Sigmoid colon (tissue), 7 donors: ENCODE data around the gene FMNL3. TPM values are rescaled to one million over a fixed set of nuclear protein-coding genes. Genes with fewer than 3 reads are reported as not detected.

Experiments
- DNase-seq: peaks from one replicate; pipeline ENCODE4 v3.0.0-alpha.2; 2019
- H3K27ac ChIP-seq, 4 donors: fragments of 200-600 bp; sonication (generic); one replicate each; pipeline ENCODE4 v1.5.1; 2016 to 2019; ENCODE audit warnings: mild to moderate bottlenecking in 1 of 4
- H3K27me3 ChIP-seq, 3 donors: fragments of 200-600 bp; sonication (generic); one replicate each; pipeline ENCODE4 v1.5.1; 2019; ENCODE audit warnings: mild to moderate bottlenecking in 1 of 3
- H3K36me3 ChIP-seq, 4 donors: fragments of 200-600 bp; sonication (generic); one replicate each; pipeline ENCODE4 v1.5.1; 2016 to 2019
- H3K4me1 ChIP-seq, 4 donors: fragments of 200-600 bp; sonication (generic); one replicate each; pipeline ENCODE4 v1.5.1; 2017 to 2019
- H3K4me3 ChIP-seq, 4 donors: fragments of 200-600 bp; sonication (generic); one replicate each; pipeline ENCODE4 v1.5.1; 2017 to 2019; ENCODE audit warnings: mild to moderate bottlenecking in 2 of 4, moderate library complexity in 1 of 4
- H3K9me3 ChIP-seq, 4 donors: fragments of 200-600 bp in 3 of 4; sonication (generic) in 3 of 4; one replicate each; pipeline versions ENCODE4 v1.5.1 to v1.6.1; 2013 to 2019
- EP300 ChIP-seq, 4 donors: sonication (generic); formaldehyde crosslinking; IDR thresholded peaks; one replicate each; pipeline ENCODE4 v1.6.1; 2017; ENCODE audit warnings: antibody characterized with exemption in 4 of 4
- POLR2A ChIP-seq, 2 donors: fragments of 450-650 bp; IDR thresholded peaks; one replicate each; pipeline ENCODE4 v1.6.1; 2016; ENCODE audit warnings: antibody characterized with exemption in 2 of 2, mild to moderate bottlenecking in 2 of 2, moderate library complexity in 2 of 2
- POLR2AphosphoS5 ChIP-seq, 4 donors: sonication (generic); formaldehyde crosslinking; IDR thresholded peaks; one replicate each; pipeline ENCODE4 v1.6.1; 2017; ENCODE audit warnings: antibody characterized with exemption in 4 of 4
- WGBS, 2 donors: extraction: QIAGEN DNeasy Blood & Tissue Kit; methylation state at CpG; one replicate each; pipeline ENCODE4 v1.1.7; 2013; 5-methylcytosine and 5-hydroxymethylcytosine counted together
- intact Hi-C: fragments of 100-400 bp; cut with DNase I; formaldehyde crosslinking; loops from one replicate; pipeline ENCODE4 v1.15.1; 2023
- polyA plus RNA-seq, 3 donors: library from polyadenylated mRNA; stranded (reverse); fragments of 200-250 nt; gene quantifications; one replicate each; pipeline ENCODE4 v1.2.3, GENCODE V29; 2013
- total RNA-seq, 4 donors: library from RNA; depleted of rRNA; stranded (reverse); fragments of >200 nt; gene quantifications; one replicate each; pipeline ENCODE4 v1.1.0, GENCODE V29; 2016
- TF ChIP-seq, protein P1 (sequence below), 4 experiments: fragments of 450-650 bp in 3 of 4; fragments of 200-600 bp in 1 of 4; IDR thresholded peaks; one replicate each; pipeline ENCODE4 v1.5.1; 2016 to 2019; ENCODE audit warnings: antibody characterized with exemption in 4 of 4, mild to moderate bottlenecking in 3 of 4, moderate library complexity in 2 of 4
- donor health status: healthy with polysubstance abuse.
- donor health status: Bipolar disorder and iron deficiency.
- donor health status: healthy.

The FMNL3 gene
- total and polyA plus RNA-seq, 7 donors, result 1.8 to 12.2 (median 9.8) TPM

DNA sequence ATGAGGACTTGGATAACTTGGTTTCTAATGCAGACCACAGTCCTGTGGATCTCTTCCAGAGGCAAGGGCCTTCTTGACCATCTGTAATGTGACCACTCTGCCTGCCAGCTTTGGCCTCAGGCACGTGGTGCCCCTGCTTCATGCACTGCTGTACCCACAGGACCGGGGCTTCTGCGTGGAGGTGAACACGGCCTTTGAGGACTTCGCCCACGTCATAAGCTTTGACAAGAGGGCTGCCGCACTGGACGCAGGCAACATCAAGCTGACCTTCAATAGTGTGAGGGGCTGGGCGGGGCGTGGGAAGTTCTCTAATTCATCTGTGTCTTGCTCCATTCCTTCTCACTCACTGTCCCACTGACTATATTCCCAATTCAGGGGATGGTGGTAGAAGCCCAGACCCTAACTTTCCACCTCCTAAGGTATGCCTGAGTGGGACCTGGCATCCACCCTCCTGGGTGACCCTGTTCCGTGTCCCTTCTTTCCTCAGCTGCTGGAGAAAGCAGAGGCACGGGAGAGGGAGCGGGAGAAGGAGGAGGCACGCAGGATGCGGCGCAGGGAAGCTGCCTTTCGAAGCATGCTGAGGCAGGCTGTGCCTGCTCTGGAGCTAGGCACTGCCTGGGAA, 65.3 kb downstream of the FMNL3 start:
- DNase-seq, result no peak
- intact Hi-C loops, result no loop called here

DNA sequence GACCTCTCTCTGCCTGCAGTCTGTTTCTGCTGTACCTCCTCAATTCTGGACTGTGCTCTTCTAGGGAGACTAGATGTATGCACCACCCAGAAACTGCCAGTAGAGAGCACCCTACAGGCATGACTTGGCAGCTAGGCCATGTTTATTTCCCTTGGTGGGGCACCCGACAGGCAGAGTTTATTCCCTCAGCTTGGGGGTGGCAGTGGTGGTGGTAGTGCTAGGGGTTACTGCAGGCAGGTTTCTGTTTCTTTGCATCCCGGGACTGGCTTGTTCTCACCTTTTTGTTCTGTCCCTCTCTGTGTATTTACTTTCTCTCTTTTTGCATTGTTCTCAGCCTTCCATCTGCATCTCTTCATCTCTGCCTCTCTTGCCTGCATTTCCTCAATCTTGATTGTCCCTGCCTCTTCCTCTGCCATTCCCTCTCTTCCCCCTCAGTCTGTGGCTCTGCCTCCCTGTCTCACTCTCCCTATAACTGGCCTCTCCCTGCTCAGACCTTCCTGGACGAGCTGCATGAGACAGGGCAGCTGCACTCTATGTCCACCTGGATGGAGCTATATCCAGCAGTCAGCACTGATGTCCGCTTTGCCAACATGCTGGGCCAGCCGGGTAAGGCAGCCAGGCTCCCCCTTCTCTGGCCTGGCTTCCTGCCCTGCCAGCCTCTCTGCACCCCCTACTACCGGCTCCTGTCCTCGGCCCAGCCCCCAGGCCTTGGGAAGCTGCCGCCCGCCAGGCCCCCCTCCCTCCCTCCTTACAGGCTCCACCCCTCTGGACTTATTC, 70.0 kb downstream of the FMNL3 start:
- peaks cover 0 to 19% (median 16%) of the 10 kb centered on the region in 4 donors for H3K4me1 ChIP-seq
- no peaks in the 10 kb centered on the region for H3K27me3 ChIP-seq
- peak; percentile 82 for DNase-seq
- no peak overlapping the region for H3K4me3 ChIP-seq
- TF ChIP-seq, protein P1, sequence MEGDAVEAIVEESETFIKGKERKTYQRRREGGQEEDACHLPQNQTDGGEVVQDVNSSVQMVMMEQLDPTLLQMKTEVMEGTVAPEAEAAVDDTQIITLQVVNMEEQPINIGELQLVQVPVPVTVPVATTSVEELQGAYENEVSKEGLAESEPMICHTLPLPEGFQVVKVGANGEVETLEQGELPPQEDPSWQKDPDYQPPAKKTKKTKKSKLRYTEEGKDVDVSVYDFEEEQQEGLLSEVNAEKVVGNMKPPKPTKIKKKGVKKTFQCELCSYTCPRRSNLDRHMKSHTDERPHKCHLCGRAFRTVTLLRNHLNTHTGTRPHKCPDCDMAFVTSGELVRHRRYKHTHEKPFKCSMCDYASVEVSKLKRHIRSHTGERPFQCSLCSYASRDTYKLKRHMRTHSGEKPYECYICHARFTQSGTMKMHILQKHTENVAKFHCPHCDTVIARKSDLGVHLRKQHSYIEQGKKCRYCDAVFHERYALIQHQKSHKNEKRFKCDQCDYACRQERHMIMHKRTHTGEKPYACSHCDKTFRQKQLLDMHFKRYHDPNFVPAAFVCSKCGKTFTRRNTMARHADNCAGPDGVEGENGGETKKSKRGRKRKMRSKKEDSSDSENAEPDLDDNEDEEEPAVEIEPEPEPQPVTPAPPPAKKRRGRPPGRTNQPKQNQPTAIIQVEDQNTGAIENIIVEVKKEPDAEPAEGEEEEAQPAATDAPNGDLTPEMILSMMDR (IDR thresholded peaks at IDR 0.05), result peak; percentile 68 to 82 (median 69)
- TF ChIP-seq EP300 (IDR thresholded peaks at IDR 0.05) (no peak), POLR2AphosphoS5 (IDR thresholded peaks at IDR 0.05) (peak in 3 of 4 donors; percentile 5 to 36 (median 34)), POLR2A (IDR thresholded peaks at IDR 0.05) (no peak)
- no peaks in the 10 kb centered on the region for H3K9me3 ChIP-seq
- peak overlapping the region; percentile 43 to 73 (median 62) for H3K27ac ChIP-seq
- peaks cover 3 to 46% (median 5%) of the 10 kb centered on the region in 4 donors for H3K36me3 ChIP-seq
- WGBS, 2 donors, result 46 to 70% methylated on average over 9 of the region's 9 CpGs
- intact Hi-C loops, result no loop called here

More for the DNA sequence above, 65.3 kb downstream of the FMNL3 start:
- no peak overlapping the region for H3K27ac ChIP-seq
- H3K4me3 ChIP-seq, result no peak overlapping the region
- 94% methylated on average over 17 of the region's 17 CpGs for WGBS, 2 donors
- H3K27me3 ChIP-seq, result no peaks in the 10 kb centered on the region
- H3K36me3 ChIP-seq, result peaks cover 10 to 70% (median 15%) of the 10 kb centered on the region in 4 donors
- TF ChIP-seq, protein P1 (IDR thresholded peaks at IDR 0.05), result no peak
- TF ChIP-seq POLR2A (IDR thresholded peaks at IDR 0.05) (no peak), EP300 (IDR thresholded peaks at IDR 0.05) (no peak), POLR2AphosphoS5 (IDR thresholded peaks at IDR 0.05) (no peak)
- peaks cover 0 to 24% (median 16%) of the 10 kb centered on the region in 4 donors for H3K4me1 ChIP-seq
- no peaks in the 10 kb centered on the region for H3K9me3 ChIP-seq

DNA sequence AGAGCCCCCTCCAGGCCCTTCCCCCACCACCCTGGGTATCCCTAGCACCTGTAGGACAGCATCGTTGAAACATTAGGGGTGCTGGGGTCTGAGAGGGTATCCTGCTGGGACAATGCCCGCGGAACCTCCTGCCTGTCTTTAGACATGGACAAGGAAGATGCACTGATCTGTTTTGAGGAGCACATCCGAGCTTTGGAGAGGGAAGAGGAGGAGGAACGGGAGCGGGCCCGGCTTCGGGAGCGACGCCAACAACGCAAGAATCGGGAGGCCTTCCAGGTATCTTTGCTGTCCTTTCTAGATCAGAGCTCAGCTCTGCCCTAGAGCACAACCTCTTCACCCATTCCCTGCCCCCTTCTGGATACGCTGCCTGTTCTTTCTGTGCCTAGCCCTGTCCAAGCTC, 70.6 kb downstream of the FMNL3 start:
- 85 to 89% methylated on average over 13 of the region's 13 CpGs for WGBS, 2 donors
- H3K9me3 ChIP-seq, result no peaks in the 10 kb centered on the region
- H3K36me3 ChIP-seq, result peaks cover 3 to 46% (median 7%) of the 10 kb centered on the region in 4 donors
- peak; percentile 72 for DNase-seq
- peaks cover 0 to 19% (median 16%) of the 10 kb centered on the region in 4 donors for H3K4me1 ChIP-seq
- H3K27me3 ChIP-seq, result no peaks in the 10 kb centered on the region
- no peak overlapping the region for H3K4me3 ChIP-seq
- peak overlapping the region; percentile 43 to 73 (median 62) for H3K27ac ChIP-seq
- TF ChIP-seq POLR2AphosphoS5 (IDR thresholded peaks at IDR 0.05) (no peak), EP300 (IDR thresholded peaks at IDR 0.05) (no peak), POLR2A (IDR thresholded peaks at IDR 0.05) (no peak)
- TF ChIP-seq, protein P1 (IDR thresholded peaks at IDR 0.05), result no peak
- intact Hi-C loops, result no loop called here

DNA sequence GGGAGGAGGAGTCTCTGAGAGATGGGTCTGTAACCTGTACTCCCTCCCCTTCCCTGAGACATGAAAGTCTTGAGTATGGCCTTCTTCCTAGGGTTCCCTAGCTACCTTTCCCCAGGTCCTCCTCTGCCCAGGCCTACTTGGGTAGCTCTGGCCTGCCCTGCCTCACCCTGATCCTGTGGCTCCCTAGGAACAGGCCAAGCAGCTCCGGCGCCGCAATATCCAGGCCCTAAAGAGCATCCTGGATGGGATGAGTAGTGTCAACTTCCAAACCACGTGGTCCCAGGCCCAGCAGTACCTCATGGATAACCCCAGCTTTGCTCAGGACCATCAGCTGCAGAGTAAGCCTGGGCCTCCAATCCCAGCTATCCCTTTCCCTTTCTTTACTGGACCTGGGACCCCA, 71.5 kb downstream of the FMNL3 start:
- no peak for DNase-seq
- H3K4me1 ChIP-seq, result peaks cover 0 to 19% (median 16%) of the 10 kb centered on the region in 4 donors
- peaks cover 3 to 39% (median 7%) of the 10 kb centered on the region in 4 donors for H3K36me3 ChIP-seq
- intact Hi-C loops, result no loop called here
- H3K27me3 ChIP-seq, result no peaks in the 10 kb centered on the region
- 91 to 94% methylated on average over 4 of the region's 4 CpGs for WGBS, 2 donors
- no peak overlapping the region for H3K4me3 ChIP-seq
- H3K27ac ChIP-seq, result peak overlapping the region in 1 of 4 donors; percentile 73
- no peak for TF ChIP-seq EP300 (IDR thresholded peaks at IDR 0.05)
- no peak for TF ChIP-seq POLR2AphosphoS5 (IDR thresholded peaks at IDR 0.05)
- TF ChIP-seq POLR2A (IDR thresholded peaks at IDR 0.05), result no peak
- TF ChIP-seq, protein P1 (IDR thresholded peaks at IDR 0.05), result no peak
- no peaks in the 10 kb centered on the region for H3K9me3 ChIP-seq
